A673 (cell line): Measurements from ENCODE around the gene SHROOM2.

ENCODE experiments used
- CTCF ChIP-seq: fragments of 300-800, 200-600 bp; sonication (generic); conservative IDR thresholded peaks from 2 replicates; pipeline ENCODE4 v1.5.1; 2017; ENCODE audit warnings: low read depth, mild to moderate bottlenecking, antibody characterized with exemption, low read length, moderate library complexity, mixed read lengths
- EZH2 ChIP-seq: fragments of 200-600 bp; sonication (generic); IDR thresholded peaks from 2 replicates; pipeline ENCODE4 v1.6.1; 2017; ENCODE audit warnings: borderline replicate concordance, low read depth, mild to moderate bottlenecking, mixed read lengths, antibody characterized with exemption, low read length; ENCODE audit not compliant: poor library complexity, severe bottlenecking

GRCh38 chrX:9948406-9948805 is 162.2 kb downstream of the SHROOM2 start:
- TF ChIP-seq CTCF, result no peak
- TF ChIP-seq EZH2, result no peak
